ENCODE results near the gene ZNF678. TPM values are rescaled to one million over a fixed set of nuclear protein-coding genes. Genes with fewer than 3 reads are reported as not detected.

Gene ZNF678
- total RNA-seq, 2 donors from 2014 or later = 17.0 to 21.4 TPM

- DNase-seq (ENCODE audit: low spot score) = peak; percentile 81
- Histone ChIP-seq H3K27ac (peak overlapping the region; percentile 53 to 64), H3K9me3 (no peaks in the 10 kb centered on the region), H3K4me3 (peak overlapping the region; percentile 54 to 68), H3K4me1 (replicated peaks) (peaks cover 11% of the 10 kb centered on the region), H3K36me3 (no peaks in the 10 kb centered on the region), H3K27me3 (replicated peaks; ENCODE audit: insufficient read depth) (no peaks in the 10 kb centered on the region)
- WGBS = 3% methylated on average over 69 of the region's 84 CpGs
- TF ChIP-seq CTCF (IDR thresholded peaks at IDR 0.05) (peak; percentile 95 to 97 (median 96)), POLR2AphosphoS5 (IDR thresholded peaks at IDR 0.05) (peak; percentile 57), POLR2A (IDR thresholded peaks at IDR 0.05) (peak; percentile 24)
- intact Hi-C loops (cut with DNase I) = loop anchor here (5.0 kb wide), 1 partner anchor 60 kb away; no protein-coding TSS in a partner anchor
Observed at GRCh38 chr1:227542153-227543120, 20.9 kb upstream of the ZNF678 start.

- no peaks in the 10 kb centered on the region for H3K27me3 ChIP-seq (replicated peaks; ENCODE audit: insufficient read depth)
- H3K9me3 ChIP-seq = no peaks in the 10 kb centered on the region
- H3K27ac ChIP-seq = peak overlapping the region; percentile 53 to 64
- no peaks in the 10 kb centered on the region for H3K36me3 ChIP-seq
- DNase-seq (ENCODE audit: low spot score) = no peak
- peaks cover 11% of the 10 kb centered on the region for H3K4me1 ChIP-seq (replicated peaks)
- 80% methylated on average over 13 of the region's 14 CpGs for WGBS
- intact Hi-C loops (cut with DNase I) = loop anchor here (5.0 kb wide), 1 partner anchor 61 kb away; no protein-coding TSS in a partner anchor
- H3K4me3 ChIP-seq = no peak overlapping the region
- TF ChIP-seq CTCF (IDR thresholded peaks at IDR 0.05) (no peak), POLR2AphosphoS5 (IDR thresholded peaks at IDR 0.05) (no peak), POLR2A (IDR thresholded peaks at IDR 0.05) (no peak)
Observed at GRCh38 chr1:227543283-227544066, 19.9 kb upstream of the ZNF678 start.

GRCh38 chr1:227544067-227545050 is 19.0 kb upstream of the ZNF678 start:
- H3K27me3 ChIP-seq (replicated peaks; ENCODE audit: insufficient read depth) = no peaks in the 10 kb centered on the region
- WGBS = 92% methylated on average over 9 of the region's 9 CpGs
- H3K4me1 ChIP-seq (replicated peaks) = peaks cover 11% of the 10 kb centered on the region
- H3K27ac ChIP-seq = no peak overlapping the region
- H3K4me3 ChIP-seq = no peak overlapping the region
- intact Hi-C loops (cut with DNase I) = loop anchor here (5.0 kb wide), 1 partner anchor 62 kb away; no protein-coding TSS in a partner anchor
- no peaks in the 10 kb centered on the region for H3K9me3 ChIP-seq
- DNase-seq (ENCODE audit: low spot score) = no peak
- TF ChIP-seq CTCF (IDR thresholded peaks at IDR 0.05) (no peak), POLR2AphosphoS5 (IDR thresholded peaks at IDR 0.05) (no peak), POLR2A (IDR thresholded peaks at IDR 0.05) (no peak)
- no peaks in the 10 kb centered on the region for H3K36me3 ChIP-seq

- DNase-seq (ENCODE audit: low spot score) = no peak
- no peak for TF ChIP-seq CTCF (IDR thresholded peaks at IDR 0.05)
- TF ChIP-seq POLR2AphosphoS5 (IDR thresholded peaks at IDR 0.05) = no peak
- TF ChIP-seq POLR2A (IDR thresholded peaks at IDR 0.05) = no peak
- intact Hi-C loops (cut with DNase I) = no loop called here
- no peaks in the 10 kb centered on the region for H3K27me3 ChIP-seq (replicated peaks; ENCODE audit: insufficient read depth)
- no peaks in the 10 kb centered on the region for H3K9me3 ChIP-seq
- WGBS = 86% methylated on average over 5 of the region's 5 CpGs
- H3K36me3 ChIP-seq = no peaks in the 10 kb centered on the region
- H3K4me3 ChIP-seq = no peak overlapping the region
- no peak overlapping the region for H3K27ac ChIP-seq
- H3K4me1 ChIP-seq (replicated peaks) = peaks cover 15% of the 10 kb centered on the region
Observed at GRCh38 chr1:227545361-227545760, 18.0 kb upstream of the ZNF678 start.
